ENCODE data around the gene DDX54. TPM values are rescaled to one million over a fixed set of nuclear protein-coding genes. Genes with fewer than 3 reads are reported as not detected.

DDX54 gene
- total and polyA plus RNA-seq, 12 donors, result 16.5 to 52.7 (median 37.5) TPM

DNA sequence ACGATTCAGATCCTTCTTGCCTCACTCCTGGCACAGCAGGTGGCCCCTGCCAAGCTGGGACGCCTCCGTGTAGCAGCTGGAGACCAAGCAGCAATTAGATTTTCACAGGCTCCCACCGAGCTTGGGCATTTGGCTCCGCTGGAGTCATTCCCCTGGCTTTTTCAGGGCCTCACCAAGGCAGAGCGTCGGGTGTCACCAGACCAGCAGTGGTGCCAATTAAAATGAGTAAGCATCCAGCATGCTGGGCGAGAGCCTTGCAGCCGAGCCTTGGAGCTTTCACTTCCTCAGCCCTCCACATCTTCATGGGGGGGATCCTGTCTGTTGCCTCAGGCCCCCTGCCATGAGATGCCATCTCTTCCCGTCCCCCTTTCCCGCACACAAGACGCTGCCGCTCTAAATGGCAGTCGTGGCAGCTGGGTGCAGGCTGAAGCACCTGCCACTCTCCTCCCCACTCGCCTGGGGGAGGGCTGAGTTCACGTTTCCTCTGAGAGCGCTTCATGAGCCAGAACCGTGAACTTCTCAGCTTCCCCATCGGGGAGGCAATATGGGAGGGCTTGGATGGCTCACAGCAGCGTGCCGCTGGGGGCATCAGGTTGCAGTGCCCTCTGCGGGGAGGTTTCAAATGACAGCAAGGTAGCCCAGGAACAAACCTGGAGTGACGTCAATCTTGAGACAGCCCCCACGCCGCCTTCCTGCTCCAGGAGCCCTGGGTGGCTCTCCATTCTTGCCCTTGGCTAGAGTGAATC lies 47.7 kb upstream of the DDX54 start:
- Histone ChIP-seq H3K9me3 (no peaks in the 10 kb centered on the region), H3K4me1 (peaks cover 52 to 99% (median 95%) of the 10 kb centered on the region in 9 donors), H3K4me3 (peak overlapping the region in 1 of 10 donors; percentile 33), H3K36me3 (peaks cover 0 to 87% (median 25%) of the 10 kb centered on the region in 9 donors), H3K27me3 (no peaks in the 10 kb centered on the region), H3K27ac (peak overlapping the region; percentile 74 to 98 (median 87))
- 52 to 58% methylated on average over 25 of the region's 25 CpGs for WGBS, 2 donors
- DNase-seq (peak; percentile 39 to 57), ATAC-seq (peak; percentile 55 to 71 (median 62))
- TF ChIP-seq, protein P1, sequence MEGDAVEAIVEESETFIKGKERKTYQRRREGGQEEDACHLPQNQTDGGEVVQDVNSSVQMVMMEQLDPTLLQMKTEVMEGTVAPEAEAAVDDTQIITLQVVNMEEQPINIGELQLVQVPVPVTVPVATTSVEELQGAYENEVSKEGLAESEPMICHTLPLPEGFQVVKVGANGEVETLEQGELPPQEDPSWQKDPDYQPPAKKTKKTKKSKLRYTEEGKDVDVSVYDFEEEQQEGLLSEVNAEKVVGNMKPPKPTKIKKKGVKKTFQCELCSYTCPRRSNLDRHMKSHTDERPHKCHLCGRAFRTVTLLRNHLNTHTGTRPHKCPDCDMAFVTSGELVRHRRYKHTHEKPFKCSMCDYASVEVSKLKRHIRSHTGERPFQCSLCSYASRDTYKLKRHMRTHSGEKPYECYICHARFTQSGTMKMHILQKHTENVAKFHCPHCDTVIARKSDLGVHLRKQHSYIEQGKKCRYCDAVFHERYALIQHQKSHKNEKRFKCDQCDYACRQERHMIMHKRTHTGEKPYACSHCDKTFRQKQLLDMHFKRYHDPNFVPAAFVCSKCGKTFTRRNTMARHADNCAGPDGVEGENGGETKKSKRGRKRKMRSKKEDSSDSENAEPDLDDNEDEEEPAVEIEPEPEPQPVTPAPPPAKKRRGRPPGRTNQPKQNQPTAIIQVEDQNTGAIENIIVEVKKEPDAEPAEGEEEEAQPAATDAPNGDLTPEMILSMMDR (IDR thresholded peaks at IDR 0.05), result peak in 1 of 9 donors; percentile 16
- intact Hi-C loops (cut with DNase I), result loop anchor here in 2 of 10 donors (5.0 kb wide), 2 partner anchors 36 to 39 kb away; no protein-coding TSS in a partner anchor

DNA sequence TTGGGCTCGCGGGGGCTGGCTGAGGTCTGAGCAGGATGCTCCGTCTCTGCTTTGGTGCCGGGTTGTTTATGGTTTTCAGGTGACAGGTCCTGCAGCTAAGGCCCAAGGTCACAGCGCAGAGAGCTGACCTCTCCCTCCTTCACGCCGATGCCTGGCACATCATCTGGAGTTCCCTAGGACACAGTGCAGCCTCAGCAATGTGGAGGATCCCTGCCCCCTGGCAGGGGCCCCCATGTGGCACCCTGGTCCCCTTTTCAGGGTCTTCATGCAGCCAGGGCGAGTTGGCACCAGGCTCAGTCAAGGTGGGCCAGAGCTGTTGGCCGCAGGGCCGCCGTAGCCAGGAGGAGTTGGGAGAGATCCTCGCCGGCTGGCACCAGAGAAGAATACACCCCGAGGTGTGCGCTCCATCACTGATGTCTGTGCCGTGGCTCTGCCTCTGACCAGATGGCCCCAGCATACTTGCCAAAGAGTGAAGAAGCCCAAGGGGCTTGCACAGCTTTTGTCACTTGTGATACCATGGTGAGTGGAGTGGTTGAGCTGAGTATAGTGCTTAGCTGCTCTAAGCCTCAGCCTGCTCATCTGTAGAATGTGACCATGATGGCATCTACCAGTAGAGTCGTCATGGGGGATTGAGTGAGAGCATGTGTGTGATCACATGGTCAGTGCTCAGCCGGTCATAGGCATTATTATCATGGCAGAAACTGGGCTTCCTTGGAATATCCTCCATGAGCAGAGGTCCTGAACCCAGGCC lies 47.0 kb upstream of the DDX54 start:
- peaks cover 0 to 89% (median 28%) of the 10 kb centered on the region in 9 donors for H3K36me3 ChIP-seq

DNA sequence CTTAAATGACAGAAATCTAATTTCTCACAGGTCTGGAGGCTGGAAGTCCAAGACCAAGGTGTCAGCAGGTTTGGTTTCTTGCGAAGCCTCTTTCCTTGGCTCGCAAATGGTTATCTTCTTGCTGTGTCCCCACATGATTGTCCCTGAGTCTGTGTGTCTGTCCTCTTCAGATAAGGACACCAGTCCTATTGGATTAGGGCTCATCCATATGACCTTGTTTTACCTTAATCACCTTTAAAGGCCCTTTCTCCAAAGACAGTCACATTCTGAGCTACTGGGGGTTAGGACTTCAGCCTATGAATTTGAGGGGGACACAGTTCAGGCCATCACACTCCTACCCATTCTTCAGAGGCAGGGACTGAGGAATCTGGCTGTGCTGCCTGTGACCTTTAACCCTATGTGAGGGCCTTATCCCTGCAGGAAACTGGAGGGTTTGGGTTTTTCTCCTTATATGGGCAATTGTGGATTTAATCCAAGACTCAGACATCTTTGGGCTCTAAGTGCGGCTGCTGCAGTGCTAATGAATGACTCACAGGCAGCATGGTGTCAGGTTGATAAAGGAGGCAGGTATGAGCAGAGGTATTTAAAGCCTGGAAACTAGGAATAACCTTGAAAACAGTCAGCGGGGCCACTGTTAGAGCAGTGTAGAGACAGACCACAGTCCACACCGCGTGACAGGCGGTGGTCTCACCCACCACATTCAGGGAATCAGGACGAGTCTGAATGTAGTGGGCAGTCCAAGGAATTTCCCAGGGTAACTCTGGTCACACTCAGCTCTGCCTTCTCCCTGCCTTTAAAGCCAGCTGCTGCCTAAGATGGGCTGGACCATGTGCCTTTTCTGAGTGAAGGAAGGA lies 46.2 kb upstream of the DDX54 start:
- Histone ChIP-seq H3K27ac (peak overlapping the region; percentile 74 to 98 (median 87)), H3K9me3 (no peaks in the 10 kb centered on the region), H3K4me3 (no peak overlapping the region), H3K27me3 (no peaks in the 10 kb centered on the region), H3K4me1 (peaks cover 53 to 99% (median 95%) of the 10 kb centered on the region in 9 donors), H3K36me3 (peaks cover 0 to 96% (median 33%) of the 10 kb centered on the region in 9 donors)
- ATAC-seq, result peak in 1 of 8 donors; percentile 1
- DNase-seq, result no peak
- TF ChIP-seq, protein P1 (IDR thresholded peaks at IDR 0.05), result no peak
- WGBS, 2 donors, result 73 to 75% methylated on average over 8 of the region's 8 CpGs
- intact Hi-C loops (cut with DNase I), result loop anchor here in 2 of 10 donors (5.0 kb wide), 2 partner anchors 34 to 41 kb away; no protein-coding TSS in a partner anchor

More for the DNA sequence above, 47.0 kb upstream of the DDX54 start:
- WGBS, 2 donors, result 80 to 84% methylated on average over 18 of the region's 18 CpGs
- intact Hi-C loops (cut with DNase I), result loop anchor here in 2 of 10 donors (5.0 kb wide), 2 partner anchors 35 to 40 kb away; no protein-coding TSS in a partner anchor
- no peaks in the 10 kb centered on the region for H3K9me3 ChIP-seq
- H3K4me3 ChIP-seq, result no peak overlapping the region
- H3K27ac ChIP-seq, result peak overlapping the region; percentile 74 to 98 (median 87)
- ATAC-seq (peak in 1 of 8 donors; percentile 10), DNase-seq (no peak)
- TF ChIP-seq, protein P1 (IDR thresholded peaks at IDR 0.05), result no peak
- H3K4me1 ChIP-seq, result peaks cover 54 to 99% (median 97%) of the 10 kb centered on the region in 9 donors
- no peaks in the 10 kb centered on the region for H3K27me3 ChIP-seq

Data from heart right ventricle (tissue), 16 donors.